Vagina (tissue), 2 donors: Measurements from ENCODE around the gene DDC. TPM values are rescaled to one million over a fixed set of nuclear protein-coding genes. Genes with fewer than 3 reads are reported as not detected.

Source experiments
- DNase-seq, 2 donors: peaks; one replicate each; pipeline ENCODE4 v3.0.0-alpha.2; 2017; ENCODE audit errors: extremely low spot score in 2 of 2
- H3K27ac ChIP-seq: fragments of 200-600 bp; sonication (generic); one replicate; pipeline ENCODE4 v1.5.1; 2019
- H3K27me3 ChIP-seq: fragments of 200-600 bp; sonication (generic); one replicate; pipeline ENCODE4 v1.5.1; 2019
- H3K36me3 ChIP-seq, 2 donors: fragments of 200-600 bp; sonication (generic); one replicate each; pipeline ENCODE4 v1.5.1; 2017 to 2019
- H3K4me1 ChIP-seq: fragments of 200-600 bp; sonication (generic); one replicate; pipeline ENCODE4 v1.5.1; 2019
- H3K4me3 ChIP-seq, 2 donors: fragments of 200-600 bp; sonication (generic); 1 replicate in 1 of 2; 2 replicates in 1 of 2; pipeline ENCODE4 v1.5.1; 2016 to 2019
- H3K9me3 ChIP-seq: fragments of 200-600 bp; sonication (generic); one replicate; pipeline ENCODE4 v1.5.1; 2019
- CTCF ChIP-seq, 3 experiments: fragments of 450-650 bp in 2 of 3; fragments of 200-600 bp in 1 of 3; sonication (generic) in 1 of 3; IDR thresholded peaks; one replicate each; pipeline ENCODE4 v1.5.1; 2017 to 2019; ENCODE audit warnings: antibody characterized with exemption in 3 of 3, mild to moderate bottlenecking in 2 of 3, moderate library complexity in 2 of 3
- POLR2A ChIP-seq, 2 donors: fragments of 450-650 bp; IDR thresholded peaks; one replicate each; pipeline ENCODE4 v1.6.1; 2017; ENCODE audit warnings: antibody characterized with exemption in 2 of 2, mild to moderate bottlenecking in 2 of 2, moderate library complexity in 2 of 2
- POLR2AphosphoS5 ChIP-seq, 2 donors: sonication (generic); formaldehyde crosslinking; IDR thresholded peaks; one replicate each; pipeline ENCODE4 v1.9.0; 2017; ENCODE audit warnings: antibody characterized with exemption in 2 of 2, mild to moderate bottlenecking in 2 of 2, low read depth in 1 of 2; ENCODE audit not compliant: insufficient read depth in 1 of 2
- intact Hi-C: fragments of 100-400 bp; cut with DNase I; formaldehyde crosslinking; loops from one replicate; pipeline ENCODE4 v1.15.1; 2023
- total RNA-seq: library from RNA; depleted of rRNA; stranded (reverse); fragments of >200 nt; gene quantifications from one replicate; pipeline ENCODE4 v1.2.3, GENCODE V29; 2016

The DDC gene
- total RNA-seq, 1 donor from 2014 or later, result 1.7 TPM

- no peak for TF ChIP-seq POLR2AphosphoS5 (IDR thresholded peaks at IDR 0.05; ENCODE audit: insufficient read depth in 1 of 2, low read depth in 1 of 2)
- no peak for TF ChIP-seq POLR2A (IDR thresholded peaks at IDR 0.05)
- TF ChIP-seq CTCF (IDR thresholded peaks at IDR 0.05), result no peak
- Histone ChIP-seq H3K4me1 (no peaks in the 10 kb centered on the region), H3K4me3 (no peak overlapping the region), H3K27ac (no peak overlapping the region), H3K27me3 (no peaks in the 10 kb centered on the region), H3K36me3 (no peaks in the 10 kb centered on the region), H3K9me3 (no peaks in the 10 kb centered on the region)
- intact Hi-C loops, result no loop called here
- no peak for DNase-seq
Observed at GRCh38 chr7:50558294-50559053, 6.7 kb downstream of the DDC start.

GRCh38 chr7:50557099-50557498 lies 8.1 kb downstream of the DDC start:
- H3K27me3 ChIP-seq, result no peaks in the 10 kb centered on the region
- H3K4me3 ChIP-seq, result no peak overlapping the region
- intact Hi-C loops, result no loop called here
- no peaks in the 10 kb centered on the region for H3K36me3 ChIP-seq
- H3K9me3 ChIP-seq, result no peaks in the 10 kb centered on the region
- DNase-seq, result no peak
- no peaks in the 10 kb centered on the region for H3K4me1 ChIP-seq
- H3K27ac ChIP-seq, result no peak overlapping the region
- TF ChIP-seq CTCF (IDR thresholded peaks at IDR 0.05), result no peak
- no peak for TF ChIP-seq POLR2AphosphoS5 (IDR thresholded peaks at IDR 0.05; ENCODE audit: insufficient read depth in 1 of 2, low read depth in 1 of 2)
- no peak for TF ChIP-seq POLR2A (IDR thresholded peaks at IDR 0.05)

- Histone ChIP-seq H3K27me3 (no peaks in the 10 kb centered on the region), H3K36me3 (no peaks in the 10 kb centered on the region), H3K4me3 (no peak overlapping the region), H3K4me1 (no peaks in the 10 kb centered on the region), H3K27ac (no peak overlapping the region), H3K9me3 (no peaks in the 10 kb centered on the region)
- no peak for DNase-seq
- TF ChIP-seq CTCF (IDR thresholded peaks at IDR 0.05), result no peak
- TF ChIP-seq POLR2AphosphoS5 (IDR thresholded peaks at IDR 0.05; ENCODE audit: insufficient read depth in 1 of 2, low read depth in 1 of 2), result no peak
- TF ChIP-seq POLR2A (IDR thresholded peaks at IDR 0.05), result no peak
- intact Hi-C loops, result no loop called here
Observed at GRCh38 chr7:50556247-50556991, 8.8 kb downstream of the DDC start.

- Histone ChIP-seq H3K36me3 (no peaks in the 10 kb centered on the region), H3K27me3 (no peaks in the 10 kb centered on the region), H3K4me1 (no peaks in the 10 kb centered on the region), H3K4me3 (no peak overlapping the region), H3K9me3 (no peaks in the 10 kb centered on the region), H3K27ac (no peak overlapping the region)
- intact Hi-C loops, result no loop called here
- TF ChIP-seq POLR2A (IDR thresholded peaks at IDR 0.05) (no peak), CTCF (IDR thresholded peaks at IDR 0.05) (no peak), POLR2AphosphoS5 (IDR thresholded peaks at IDR 0.05; ENCODE audit: insufficient read depth in 1 of 2, low read depth in 1 of 2) (no peak)
- no peak for DNase-seq
Observed at GRCh38 chr7:50555594-50556140, 9.5 kb downstream of the DDC start.
